EH (cell line): ENCODE results near the gene CCDC88A.
A peak's percentile ranks its signal among the peaks of the same experiment; 100 is the strongest.
"Not testable (repeated sequence)": the region's sequence is repeated elsewhere in the genome, so short reads cannot be mapped to it uniquely, and the experiment has no call there.

Experiments used
- DNase-seq: peaks from one replicate; pipeline ENCODE4 v3.0.0-alpha.2; 2015; ENCODE audit warnings: low read depth

Gene CCDC88A

GRCh38 chr2:55296393-55296792, 123.3 kb downstream of the CCDC88A start:
- no peak for DNase-seq

GRCh38 chr2:55283083-55283482, 136.6 kb downstream of the CCDC88A start:
- no peak for DNase-seq

- peak; percentile 91 for DNase-seq
Observed at GRCh38 chr2:55282110-55282917, 137.3 kb downstream of the CCDC88A start.

- not testable (repeated sequence) for DNase-seq
Observed at GRCh38 chr2:55280851-55281546, 138.7 kb downstream of the CCDC88A start.

- not testable (repeated sequence) for DNase-seq
Observed at GRCh38 chr2:55279859-55280424, 139.7 kb downstream of the CCDC88A start.

GRCh38 chr2:55279214-55279835, 140.3 kb downstream of the CCDC88A start:
- DNase-seq: not testable (repeated sequence)

GRCh38 chr2:55277310-55277709, 142.3 kb downstream of the CCDC88A start:
- DNase-seq: no peak

GRCh38 chr2:55274346-55274745, 145.3 kb downstream of the CCDC88A start:
- not testable (repeated sequence) for DNase-seq

GRCh38 chr2:55269645-55269990, 150.0 kb downstream of the CCDC88A start:
- DNase-seq: peak; percentile 16

- peak; percentile 94 for DNase-seq
Observed at GRCh38 chr2:55268907-55269644, 150.6 kb downstream of the CCDC88A start, which contains the start of gene MTIF2. MTIF2 (minus strand) TSS chr2:55269231; CDS start chr2:55263858, 5,373 bp downstream.

GRCh38 chr2:55268288-55268906, 151.3 kb downstream of the CCDC88A start:
- DNase-seq: peak; percentile 10

- not testable (repeated sequence) for DNase-seq
Observed at GRCh38 chr2:55259586-55259985, 160.1 kb downstream of the CCDC88A start.

GRCh38 chr2:55252832-55253231, 166.8 kb downstream of the CCDC88A start:
- DNase-seq: no peak

GRCh38 chr2:55247025-55247424, 172.6 kb downstream of the CCDC88A start:
- no peak for DNase-seq

GRCh38 chr2:55245411-55245810, 174.2 kb downstream of the CCDC88A start:
- no peak for DNase-seq

- no peak for DNase-seq
Observed at GRCh38 chr2:55242617-55243016, 177.0 kb downstream of the CCDC88A start.

GRCh38 chr2:55241582-55241981, 178.1 kb downstream of the CCDC88A start:
- DNase-seq: not testable (repeated sequence)

- no peak for DNase-seq
Observed at GRCh38 chr2:55239656-55240222, 179.9 kb downstream of the CCDC88A start.
